Central memory CD8-positive, alpha-beta T cell (primary cell): Measurements from ENCODE around the gene REV1.
"Not testable (repeated sequence)": the region's sequence is repeated elsewhere in the genome, so short reads cannot be mapped to it uniquely, and the experiment has no call there.

Source experiments
- ATAC-seq: fragments of 150-1000 bp; cut with Tn5 transposase; replicated peaks from 2 replicates; pipeline ENCODE4 v1.10.0; 2022; ENCODE audit warnings: mild to moderate bottlenecking, moderate FRiP score, moderate number of reproducible peaks; ENCODE audit not compliant: poor library complexity, severe bottlenecking; ENCODE audit errors: extremely low read depth
- DNase-seq, 2 donors: peaks; one replicate each; pipeline ENCODE4 v3.0.0; 2021; ENCODE audit warnings: low spot score in 2 of 2
- H3K27ac Mint-ChIP-seq: one replicate; pipeline ENCODE4 v1.8.0; 2022; ENCODE audit warnings: low read depth, mild to moderate bottlenecking, moderate library complexity, mixed read lengths
- H3K27me3 Mint-ChIP-seq: one replicate; pipeline ENCODE4 v1.8.0; 2022; ENCODE audit warnings: mixed read lengths
- H3K36me3 Mint-ChIP-seq: one replicate; pipeline ENCODE4 v1.8.0; 2022; ENCODE audit warnings: mild to moderate bottlenecking, moderate library complexity, mixed read lengths; ENCODE audit not compliant: insufficient read depth
- H3K4me1 Mint-ChIP-seq: one replicate; pipeline ENCODE4 v1.8.0; 2022; ENCODE audit warnings: mixed read lengths
- H3K4me3 Mint-ChIP-seq: one replicate; pipeline ENCODE4 v1.8.0; 2022; ENCODE audit warnings: mild to moderate bottlenecking, moderate library complexity, mixed read lengths
- H3K9me3 Mint-ChIP-seq: one replicate; pipeline ENCODE4 v1.8.0; 2022; ENCODE audit warnings: mixed read lengths

REV1 gene

GRCh38 chr2:99481527-99481926, 8.3 kb downstream of the REV1 start:
- Mint-ChIP-seq H3K27ac (peak overlapping the region; percentile 23), H3K9me3 (no peaks in the 10 kb centered on the region), H3K4me3 (no peak overlapping the region), H3K4me1 (peaks cover 52% of the 10 kb centered on the region), H3K27me3 (no peaks in the 10 kb centered on the region), H3K36me3 (peaks cover 4% of the 10 kb centered on the region)
- DNase-seq = no peak
- ATAC-seq = no peak

GRCh38 chr2:99480390-99480789, 9.4 kb downstream of the REV1 start:
- Mint-ChIP-seq H3K36me3 (peaks cover 4% of the 10 kb centered on the region), H3K4me3 (no peak overlapping the region), H3K9me3 (no peaks in the 10 kb centered on the region), H3K27me3 (no peaks in the 10 kb centered on the region), H3K27ac (no peak overlapping the region), H3K4me1 (peaks cover 45% of the 10 kb centered on the region)
- DNase-seq (no peak), ATAC-seq (no peak)

GRCh38 chr2:99478632-99479031, 11.2 kb downstream of the REV1 start:
- H3K4me3 Mint-ChIP-seq = no peak overlapping the region
- H3K27me3 Mint-ChIP-seq = no peaks in the 10 kb centered on the region
- H3K27ac Mint-ChIP-seq = no peak overlapping the region
- no peak for ATAC-seq
- H3K4me1 Mint-ChIP-seq = peaks cover 50% of the 10 kb centered on the region
- no peaks in the 10 kb centered on the region for H3K9me3 Mint-ChIP-seq
- DNase-seq = no peak
- peaks cover 4% of the 10 kb centered on the region for H3K36me3 Mint-ChIP-seq

GRCh38 chr2:99477054-99477453, 12.8 kb downstream of the REV1 start:
- no peak for ATAC-seq
- DNase-seq = no peak
- no peaks in the 10 kb centered on the region for H3K9me3 Mint-ChIP-seq
- H3K27me3 Mint-ChIP-seq = no peaks in the 10 kb centered on the region
- H3K27ac Mint-ChIP-seq = no peak overlapping the region
- peaks cover 54% of the 10 kb centered on the region for H3K4me1 Mint-ChIP-seq
- H3K36me3 Mint-ChIP-seq = peaks cover 4% of the 10 kb centered on the region
- no peak overlapping the region for H3K4me3 Mint-ChIP-seq

GRCh38 chr2:99476629-99477028, 13.2 kb downstream of the REV1 start:
- H3K27ac Mint-ChIP-seq = no peak overlapping the region
- H3K36me3 Mint-ChIP-seq = peaks cover 4% of the 10 kb centered on the region
- no peaks in the 10 kb centered on the region for H3K27me3 Mint-ChIP-seq
- DNase-seq = no peak
- H3K9me3 Mint-ChIP-seq = no peaks in the 10 kb centered on the region
- ATAC-seq = no peak
- H3K4me3 Mint-ChIP-seq = no peak overlapping the region
- H3K4me1 Mint-ChIP-seq = peaks cover 56% of the 10 kb centered on the region

- H3K27ac Mint-ChIP-seq, ATAC-seq, H3K36me3 Mint-ChIP-seq, H3K9me3 Mint-ChIP-seq, H3K27me3 Mint-ChIP-seq, H3K4me3 Mint-ChIP-seq, DNase-seq: not testable (repeated sequence)
- H3K4me1 Mint-ChIP-seq = peaks cover 52% of the 10 kb centered on the region
Observed at GRCh38 chr2:99475095-99475494, 14.7 kb downstream of the REV1 start.

- ATAC-seq = no peak
- Mint-ChIP-seq H3K4me3 (no peak overlapping the region), H3K4me1 (peaks cover 45% of the 10 kb centered on the region), H3K27me3 (no peaks in the 10 kb centered on the region), H3K27ac (peak overlapping the region; percentile 50), H3K9me3 (no peaks in the 10 kb centered on the region), H3K36me3 (peaks cover 6% of the 10 kb centered on the region)
- no peak for DNase-seq
Observed at GRCh38 chr2:99473518-99474083, 16.2 kb downstream of the REV1 start.

- Mint-ChIP-seq H3K36me3 (peaks cover 6% of the 10 kb centered on the region), H3K4me3 (no peak overlapping the region), H3K27me3 (no peaks in the 10 kb centered on the region), H3K27ac (no peak overlapping the region), H3K4me1 (peaks cover 44% of the 10 kb centered on the region), H3K9me3 (no peaks in the 10 kb centered on the region)
- DNase-seq (no peak), ATAC-seq (no peak)
Observed at GRCh38 chr2:99472600-99472960, 17.2 kb downstream of the REV1 start.

- ATAC-seq = peak; percentile 28
- H3K27ac Mint-ChIP-seq = no peak overlapping the region
- no peaks in the 10 kb centered on the region for H3K27me3 Mint-ChIP-seq
- H3K9me3 Mint-ChIP-seq = no peaks in the 10 kb centered on the region
- no peak overlapping the region for H3K4me3 Mint-ChIP-seq
- H3K36me3 Mint-ChIP-seq = peaks cover 3% of the 10 kb centered on the region
- peaks cover 44% of the 10 kb centered on the region for H3K4me1 Mint-ChIP-seq
- no peak for DNase-seq
Observed at GRCh38 chr2:99471654-99472599, 17.9 kb downstream of the REV1 start.

GRCh38 chr2:99470957-99471356, 18.9 kb downstream of the REV1 start:
- DNase-seq (no peak), ATAC-seq (no peak)
- Mint-ChIP-seq H3K36me3 (peaks cover 3% of the 10 kb centered on the region), H3K27ac (no peak overlapping the region), H3K4me3 (no peak overlapping the region), H3K9me3 (no peaks in the 10 kb centered on the region), H3K27me3 (no peaks in the 10 kb centered on the region), H3K4me1 (peaks cover 42% of the 10 kb centered on the region)

GRCh38 chr2:99470459-99470858, 19.4 kb downstream of the REV1 start:
- not testable (repeated sequence) for H3K4me3 Mint-ChIP-seq, ATAC-seq, H3K36me3 Mint-ChIP-seq, DNase-seq, H3K9me3 Mint-ChIP-seq, H3K27ac Mint-ChIP-seq, H3K27me3 Mint-ChIP-seq
- H3K4me1 Mint-ChIP-seq = peaks cover 46% of the 10 kb centered on the region

GRCh38 chr2:99469394-99469793, 20.4 kb downstream of the REV1 start:
- no peak for ATAC-seq
- Mint-ChIP-seq H3K27me3 (no peaks in the 10 kb centered on the region), H3K4me1 (peaks cover 40% of the 10 kb centered on the region), H3K36me3 (peaks cover 3% of the 10 kb centered on the region), H3K27ac (no peak overlapping the region), H3K4me3 (no peak overlapping the region), H3K9me3 (no peaks in the 10 kb centered on the region)
- no peak for DNase-seq

- peaks cover 36% of the 10 kb centered on the region for H3K4me1 Mint-ChIP-seq
- no peak overlapping the region for H3K27ac Mint-ChIP-seq
- ATAC-seq (no peak), DNase-seq (no peak)
- H3K27me3 Mint-ChIP-seq = no peaks in the 10 kb centered on the region
- no peak overlapping the region for H3K4me3 Mint-ChIP-seq
- H3K36me3 Mint-ChIP-seq = peaks cover 3% of the 10 kb centered on the region
- H3K9me3 Mint-ChIP-seq = no peaks in the 10 kb centered on the region
Observed at GRCh38 chr2:99468155-99468554, 21.7 kb downstream of the REV1 start.
